Fibroblast of the conjunctiva (primary cell): ENCODE measurements around the gene GPR156.
"Not testable (repeated sequence)": the region's sequence is repeated elsewhere in the genome, so short reads cannot be mapped to it uniquely, and the experiment has no call there.

Experiments used
- DNase-seq: peaks from one replicate; pipeline ENCODE4 v3.0.0-alpha.2; 2010; ENCODE audit warnings: low read depth

GPR156 gene

GRCh38 chr3:120160050-120160449, 125.0 kb downstream of the GPR156 start:
- peak; percentile 99 for DNase-seq

GRCh38 chr3:120157681-120158080, 127.3 kb downstream of the GPR156 start:
- no peak for DNase-seq

GRCh38 chr3:120157113-120157512, 127.9 kb downstream of the GPR156 start:
- no peak for DNase-seq

GRCh38 chr3:120156699-120157098, 128.3 kb downstream of the GPR156 start:
- no peak for DNase-seq

GRCh38 chr3:120155694-120156093, 129.3 kb downstream of the GPR156 start:
- DNase-seq, result not testable (repeated sequence)

GRCh38 chr3:120155108-120155507, 129.9 kb downstream of the GPR156 start:
- no peak for DNase-seq

GRCh38 chr3:120153294-120153693, 131.7 kb downstream of the GPR156 start:
- peak; percentile 29 for DNase-seq

GRCh38 chr3:120151791-120152190, 133.2 kb downstream of the GPR156 start:
- no peak for DNase-seq

GRCh38 chr3:120148187-120148949, 136.7 kb downstream of the GPR156 start:
- DNase-seq, result no peak

GRCh38 chr3:120147072-120147871, 137.8 kb downstream of the GPR156 start:
- DNase-seq, result no peak

GRCh38 chr3:120145542-120146285, 139.3 kb downstream of the GPR156 start:
- DNase-seq, result no peak

- DNase-seq, result no peak
Observed at GRCh38 chr3:120144267-120144666, 140.8 kb downstream of the GPR156 start.

- no peak for DNase-seq
Observed at GRCh38 chr3:120143676-120144075, 141.3 kb downstream of the GPR156 start.

- DNase-seq, result no peak
Observed at GRCh38 chr3:120142236-120142635, 142.8 kb downstream of the GPR156 start.

- no peak for DNase-seq
Observed at GRCh38 chr3:120140098-120140742, 144.8 kb downstream of the GPR156 start.

- no peak for DNase-seq
Observed at GRCh38 chr3:120139140-120139539, 145.9 kb downstream of the GPR156 start.

- DNase-seq, result no peak
Observed at GRCh38 chr3:120137548-120137947, 147.5 kb downstream of the GPR156 start.

GRCh38 chr3:120130656-120131055, 154.4 kb downstream of the GPR156 start:
- DNase-seq, result no peak

GRCh38 chr3:120129718-120130513, 155.1 kb downstream of the GPR156 start:
- no peak for DNase-seq

GRCh38 chr3:120129051-120129450, 156.0 kb downstream of the GPR156 start:
- no peak for DNase-seq

- no peak for DNase-seq
Observed at GRCh38 chr3:120125992-120126391, 159.0 kb downstream of the GPR156 start.
